Stimulated activated CD4-positive, alpha-beta T cell treated with anti-CD3 and anti-CD28 coated beads, Interleukin-12 subunit alpha, Interleukin-12 subunit beta, amount 100 ng/mL, for 4 hours (primary cell): Measurements from ENCODE around the gene PRDM13.
"Not testable (repeated sequence)": the region's sequence is repeated elsewhere in the genome, so short reads cannot be mapped to it uniquely, and the experiment has no call there.

Source experiments
- DNase-seq: peaks from one replicate; pipeline ENCODE4 v3.0.0-alpha.2; 2020

Gene PRDM13

GRCh38 chr6:99604166-99605073 is 2.2 kb upstream of the PRDM13 start:
- no peak for DNase-seq

- no peak for DNase-seq
Measured at GRCh38 chr6:99605074-99605734, 1.4 kb upstream of the PRDM13 start.

DNA sequence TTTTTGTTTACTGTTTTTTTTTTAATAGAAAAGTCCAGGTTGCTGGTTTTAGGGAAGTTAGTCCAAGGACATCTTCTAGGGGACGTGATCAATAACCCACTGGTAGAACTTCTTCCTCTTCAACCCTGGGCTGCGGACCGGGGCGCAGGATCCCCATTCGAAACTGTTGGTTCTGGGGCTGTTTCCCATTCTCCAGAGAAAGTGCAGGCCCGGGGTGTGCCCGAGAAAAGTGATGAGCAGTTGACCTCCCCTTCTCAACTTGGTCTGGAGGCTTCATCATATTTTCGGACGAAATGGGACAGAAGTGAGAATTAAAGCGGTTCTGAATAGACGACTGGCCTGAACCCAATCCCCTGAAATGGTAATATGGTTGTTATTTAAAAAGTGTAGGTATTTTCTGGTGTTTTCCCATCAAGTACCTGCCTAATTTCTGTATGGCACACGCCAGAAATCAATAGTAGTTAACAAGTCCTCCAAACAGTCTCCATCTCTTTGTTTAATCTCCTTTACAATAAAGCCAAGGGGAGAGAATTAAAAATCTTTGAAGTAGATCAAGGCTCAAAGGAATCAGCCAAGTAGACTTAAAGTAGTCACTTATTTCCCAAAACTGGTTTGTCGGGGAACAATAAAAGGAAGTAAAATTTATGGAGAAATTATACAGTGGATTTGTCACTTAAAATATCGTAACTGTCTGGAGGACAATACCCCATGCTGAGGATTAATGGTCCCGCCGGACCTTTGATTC is 550 bp upstream of the PRDM13 start:
- no peak for DNase-seq

DNA sequence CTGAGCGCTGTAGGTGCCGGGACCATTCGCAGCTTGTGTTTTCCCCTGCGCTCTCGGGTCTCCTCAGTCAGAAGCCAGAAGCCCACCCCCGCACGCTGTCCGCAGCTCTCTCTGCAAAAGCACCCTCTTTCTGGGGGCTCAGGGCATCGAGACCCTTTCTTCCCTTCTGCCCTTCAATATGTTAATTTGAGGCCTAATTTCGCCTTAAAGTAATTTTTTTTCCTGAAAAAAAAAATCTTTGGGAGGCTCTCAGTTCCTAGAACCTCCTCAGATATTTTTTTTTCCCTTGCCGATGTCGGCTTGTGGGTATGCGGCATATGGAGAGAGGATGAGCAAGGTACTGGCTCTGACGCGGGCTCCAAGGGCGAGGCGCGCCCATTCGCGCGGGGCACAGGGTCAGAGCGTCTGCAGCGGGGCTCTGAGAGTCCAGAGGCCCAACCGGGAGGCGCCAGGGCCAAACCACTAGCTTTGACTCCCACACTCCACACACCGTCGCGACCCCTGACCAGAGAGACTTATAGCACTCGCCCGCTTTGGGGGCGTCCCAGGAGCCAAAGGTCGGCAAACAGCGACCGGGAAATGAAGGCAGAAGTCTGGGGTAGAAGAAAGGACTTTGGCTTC is 893 bp downstream of the PRDM13 start:
- no peak for DNase-seq

- no peak for DNase-seq
Measured at GRCh38 chr6:99608059-99608885, 1.6 kb downstream of the PRDM13 start.

DNA sequence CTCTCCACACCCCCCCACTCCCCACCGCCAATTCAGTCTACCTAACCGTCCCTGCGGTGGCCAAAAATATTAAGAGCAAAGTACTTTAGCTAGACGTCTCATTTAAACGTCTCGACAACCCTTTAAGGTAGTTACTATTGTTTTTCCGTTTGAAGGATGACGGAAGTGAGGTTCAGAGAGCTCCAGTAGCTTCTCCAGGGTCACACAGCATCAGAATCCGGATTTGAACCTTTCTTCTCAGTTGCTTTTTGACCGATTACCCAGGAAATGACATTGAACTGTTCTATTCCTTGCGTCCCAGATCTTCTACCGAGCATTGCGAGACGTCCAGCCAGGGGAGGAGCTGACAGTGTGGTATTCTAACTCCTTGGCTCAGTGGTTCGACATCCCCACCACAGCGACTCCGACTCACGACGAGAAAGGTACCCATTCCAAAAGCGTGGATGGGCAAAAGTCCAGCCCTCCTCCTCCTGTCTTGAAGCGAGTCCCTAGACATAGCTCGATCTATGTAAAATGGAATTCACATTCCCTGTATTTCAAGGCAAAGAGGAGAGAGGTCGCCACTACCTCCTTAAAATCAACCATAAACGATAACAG is 2.4 kb downstream of the PRDM13 start:
- no peak for DNase-seq

DNA sequence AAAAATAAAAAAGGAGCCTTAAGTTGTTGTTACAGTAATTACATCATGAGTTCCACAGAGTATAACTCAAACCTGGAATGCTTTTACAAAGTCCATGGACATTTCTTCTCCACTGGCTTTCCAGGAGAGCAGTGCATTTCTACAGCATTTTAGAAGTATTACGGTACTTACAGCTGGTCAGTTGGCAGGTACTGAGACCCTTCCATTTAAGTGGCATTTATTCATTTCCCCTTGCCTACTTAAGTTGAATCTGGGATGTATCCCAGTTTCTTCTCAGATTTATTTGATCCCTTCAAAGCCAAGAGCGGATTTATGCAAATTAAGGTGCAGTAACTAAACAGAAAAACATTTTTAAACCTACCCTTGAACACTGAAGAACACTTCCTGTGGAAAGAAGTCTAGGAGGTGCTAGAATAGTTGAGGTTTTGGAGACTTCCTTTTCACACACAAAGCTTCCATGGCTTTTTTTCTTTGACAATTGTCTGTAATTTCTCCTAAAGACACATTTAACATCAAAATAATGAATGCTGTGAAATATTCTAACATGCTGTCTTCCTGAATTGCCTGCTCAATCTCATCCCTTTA is 3.4 kb downstream of the PRDM13 start:
- no peak for DNase-seq

DNA sequence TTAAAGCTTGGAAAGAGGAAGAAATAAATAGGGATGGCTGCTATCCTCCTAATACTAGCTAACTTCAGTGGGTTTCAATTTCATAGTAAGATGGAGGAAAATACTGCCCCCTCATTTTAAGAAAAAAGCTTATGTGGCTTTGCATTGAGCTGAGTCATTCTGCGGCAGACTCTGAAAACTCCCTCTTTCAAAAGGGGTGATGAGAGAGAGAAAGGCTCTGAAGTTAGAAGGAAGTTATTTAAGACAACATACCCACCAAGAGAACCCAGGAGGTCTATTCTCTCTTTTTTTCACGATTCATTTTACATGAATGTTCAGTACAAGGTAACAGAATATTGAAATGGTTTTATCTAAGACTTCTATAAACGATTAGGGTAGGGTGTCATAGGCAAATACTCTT is 4.5 kb downstream of the PRDM13 start:
- DNase-seq: no peak

DNA sequence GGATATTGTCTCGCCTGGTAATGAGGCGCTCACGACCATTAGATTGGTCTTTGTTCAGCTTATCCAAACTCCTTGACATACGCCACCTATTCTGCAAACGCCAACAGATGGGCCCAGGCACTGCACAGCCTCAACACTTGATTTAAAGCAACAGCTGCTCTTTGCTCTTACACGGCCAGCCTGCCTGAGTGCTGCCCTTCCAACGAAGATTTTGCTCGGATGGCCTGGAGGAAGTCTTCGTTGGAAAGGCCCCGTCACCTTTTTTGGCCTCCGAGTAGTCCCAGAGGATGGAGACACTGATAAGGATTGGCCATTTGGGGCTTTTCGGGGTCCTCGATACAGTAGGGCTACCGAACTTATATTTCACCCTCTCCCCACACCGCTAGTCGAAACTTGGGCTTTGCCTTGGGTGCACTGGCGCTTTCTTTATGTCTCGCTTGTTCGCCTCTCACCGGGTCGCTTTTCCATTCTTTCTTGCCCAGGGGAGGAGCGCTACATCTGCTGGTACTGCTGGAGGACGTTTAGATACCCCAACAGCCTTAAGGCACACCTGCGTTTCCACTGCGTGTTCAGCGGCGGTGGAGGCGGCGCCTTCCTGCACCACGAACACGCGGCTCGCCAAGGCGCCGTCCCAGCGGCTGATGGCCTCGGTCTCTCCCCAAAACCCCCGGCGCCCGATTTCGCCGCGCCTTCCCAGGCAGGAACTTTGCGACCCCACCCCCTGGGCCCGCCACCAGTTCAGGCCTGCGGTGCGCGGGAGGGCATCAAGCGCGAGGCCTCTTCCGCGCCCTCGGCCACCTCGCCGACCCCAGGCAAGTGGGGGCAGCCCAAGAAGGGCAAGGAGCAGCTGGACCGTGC is 6.1 kb downstream of the PRDM13 start:
- no peak for DNase-seq

GRCh38 chr6:99613409-99613704 is 6.7 kb downstream of the PRDM13 start:
- no peak for DNase-seq

GRCh38 chr6:99613705-99614429 is 7.2 kb downstream of the PRDM13 start:
- DNase-seq: no peak

- DNase-seq: no peak
Measured at GRCh38 chr6:99614430-99615186, 8.0 kb downstream of the PRDM13 start.

- DNase-seq: no peak
Measured at GRCh38 chr6:99617131-99617530, 10.5 kb downstream of the PRDM13 start.

DNA sequence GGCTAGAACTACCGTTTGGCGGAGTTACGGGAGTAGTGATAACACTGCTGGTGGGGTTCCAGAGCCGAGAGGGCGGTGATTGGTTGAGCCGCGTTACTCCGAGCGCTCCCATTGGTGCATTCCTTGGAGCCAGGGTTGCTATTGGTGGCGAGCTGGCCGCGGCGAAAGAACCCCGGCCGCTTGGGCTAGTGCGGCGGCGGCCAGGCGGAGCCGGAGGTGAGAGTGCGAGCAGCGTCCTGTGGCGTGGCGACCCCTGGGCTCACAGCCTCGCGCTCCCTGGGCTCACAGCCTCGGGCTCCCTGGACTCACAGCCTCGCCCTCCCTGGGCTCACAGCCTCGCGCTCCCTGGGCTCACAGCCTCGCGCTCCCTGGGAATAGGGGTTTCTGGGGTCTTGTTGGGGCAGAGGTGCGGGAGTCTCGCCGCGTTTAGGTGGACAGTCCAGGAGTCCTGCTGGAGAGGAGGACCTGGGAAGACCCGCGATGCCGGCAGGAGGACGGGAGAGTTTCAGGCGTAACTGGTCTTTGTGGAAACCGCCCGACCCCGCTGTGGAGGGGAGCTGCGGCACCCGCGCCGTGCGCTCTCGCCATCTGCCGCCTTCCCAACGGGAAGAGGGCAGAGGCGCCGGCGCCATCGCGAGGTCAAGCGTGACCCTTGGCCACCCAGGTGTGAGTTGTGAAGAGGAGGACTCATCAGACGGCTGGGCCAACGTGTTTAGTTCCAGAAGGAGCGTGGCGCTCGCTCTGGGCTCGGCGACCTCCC is 12.2 kb downstream of the PRDM13 start:
- DNase-seq: no peak

DNA sequence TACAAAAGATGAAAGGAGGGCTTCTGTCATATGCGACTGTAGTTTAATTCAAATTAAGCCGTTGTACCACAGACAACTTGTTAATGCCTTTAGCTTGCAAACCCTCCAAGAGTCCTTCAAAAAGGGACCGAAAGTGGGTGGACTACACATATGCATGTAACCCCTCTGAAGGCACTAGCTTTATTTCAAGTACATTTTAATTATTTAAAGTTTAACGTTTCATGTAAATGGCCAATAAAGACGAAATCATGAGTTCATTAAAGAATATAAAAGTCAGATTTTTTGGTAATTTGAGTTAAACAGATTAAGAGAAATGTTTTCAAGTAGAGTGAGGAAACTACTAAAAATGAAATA is 12.8 kb downstream of the PRDM13 start:
- no peak for DNase-seq

DNA sequence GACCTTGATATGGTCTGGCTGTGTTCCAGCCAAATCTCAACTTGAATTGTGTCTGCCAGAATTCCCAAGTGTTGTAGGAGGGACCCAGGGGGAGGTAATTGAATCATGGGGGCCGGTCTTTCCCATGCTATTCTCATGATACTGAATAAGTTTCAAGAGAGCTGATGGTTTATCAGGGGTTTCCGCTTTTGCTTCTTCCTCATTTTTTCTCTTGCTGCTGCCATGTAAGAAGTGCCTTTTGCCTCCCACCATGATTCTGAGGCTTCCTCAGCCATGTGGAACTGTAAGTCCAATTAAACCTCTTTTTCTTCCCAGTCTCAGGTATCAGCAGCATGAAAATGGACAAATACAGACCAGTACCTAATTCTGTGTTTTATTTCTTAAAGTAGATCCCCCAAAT is 15.4 kb downstream of the PRDM13 start:
- not testable (repeated sequence) for DNase-seq

DNA sequence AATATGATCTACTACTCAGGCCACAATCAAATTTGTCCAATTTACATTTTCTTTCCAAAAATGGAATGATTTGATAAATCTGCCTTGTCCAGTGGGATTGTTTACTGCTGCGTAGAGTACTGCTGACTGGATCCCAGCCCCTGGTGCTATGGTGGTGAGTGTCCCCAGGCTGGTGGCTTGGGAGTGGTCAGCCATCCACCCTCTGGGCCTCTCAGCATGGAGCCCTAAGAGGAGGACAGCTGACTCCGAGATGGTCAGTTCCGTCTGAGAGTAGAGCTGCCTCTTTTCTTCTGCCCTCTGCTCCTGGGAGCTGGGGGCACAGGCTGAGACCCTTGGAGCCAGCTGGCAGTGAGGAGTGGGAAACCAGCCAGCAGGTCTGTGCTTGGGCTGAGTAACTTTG is 22.7 kb downstream of the PRDM13 start:
- DNase-seq: no peak

DNA sequence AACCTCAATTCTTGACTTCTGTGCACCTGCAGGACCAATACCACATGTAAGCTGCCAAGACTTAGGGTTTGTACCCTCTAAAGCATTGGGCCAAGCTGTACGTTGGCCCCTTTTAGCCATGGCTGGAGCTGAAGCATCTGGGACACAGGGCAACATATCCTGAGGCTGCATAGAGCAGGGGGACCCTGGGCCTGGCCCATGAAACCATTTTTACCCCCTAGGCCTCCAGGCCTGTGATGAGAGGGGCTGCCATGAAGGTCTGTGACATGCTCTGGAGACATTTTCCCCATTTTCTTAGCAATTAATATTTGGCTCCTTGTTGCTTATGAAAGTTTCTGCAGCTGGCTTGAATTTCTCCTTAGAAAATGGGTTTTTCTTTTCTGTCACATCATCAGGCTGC is 31.0 kb downstream of the PRDM13 start:
- DNase-seq: no peak
